ENCODE measurements around the gene FAM83G. TPM values are rescaled to one million over a fixed set of nuclear protein-coding genes. Genes with fewer than 3 reads are reported as not detected.
"Not testable (repeated sequence)": the region's sequence is repeated elsewhere in the genome, so short reads cannot be mapped to it uniquely, and the experiment has no call there.

FAM83G gene
- 4.3 and 6.0 TPM in 2 replicates for total RNA-seq
- polyA plus RNA-seq (2012) = 5.6 TPM

DNA sequence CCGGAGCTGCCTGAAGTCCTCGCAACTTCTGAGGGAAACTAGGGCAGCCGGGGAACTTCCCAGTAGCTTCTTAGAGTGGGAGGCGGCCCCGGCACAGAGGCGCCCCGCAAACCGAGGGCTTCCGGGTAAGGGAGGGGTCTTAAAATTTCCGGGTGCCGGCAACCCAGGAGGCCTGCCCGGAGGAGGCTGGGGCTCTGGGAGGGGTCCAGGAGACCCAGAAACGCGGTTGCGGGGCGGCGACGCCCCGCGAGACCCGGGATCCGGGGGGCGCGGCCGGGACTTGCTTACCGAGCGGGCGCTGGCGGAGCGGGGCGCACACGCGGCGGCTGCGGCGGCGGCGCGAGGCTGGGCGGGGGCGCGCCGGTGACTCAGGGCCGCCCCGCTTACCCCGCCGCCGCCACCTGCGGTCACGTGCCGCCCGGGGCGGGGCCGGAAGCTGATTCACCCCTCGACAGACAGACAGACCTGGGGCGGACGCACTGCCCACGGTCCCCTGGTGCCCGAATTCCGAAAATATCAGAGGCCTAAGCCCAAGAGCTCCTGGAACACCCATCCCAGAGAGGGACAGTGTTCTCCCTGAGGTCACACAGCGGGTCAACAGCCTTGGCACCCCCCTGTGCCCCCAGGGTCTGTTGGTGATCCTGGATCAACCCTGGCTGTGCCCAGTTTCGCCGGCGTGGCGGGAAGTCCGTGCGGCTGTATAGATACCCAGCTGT lies at the start of gene FAM83G:
FAM83G (minus strand) TSS at position 344 of the 716 bp plus-strand sequence. CDS start 723 bp downstream, outside the sequence.
- peak; percentile 64 for DNase-seq (ENCODE audit: low read depth)

- DNase-seq (ENCODE audit: low read depth) = not testable (repeated sequence)
Observed at GRCh38 chr17:19048826-19049225, 44.3 kb upstream of the FAM83G start.

DNA sequence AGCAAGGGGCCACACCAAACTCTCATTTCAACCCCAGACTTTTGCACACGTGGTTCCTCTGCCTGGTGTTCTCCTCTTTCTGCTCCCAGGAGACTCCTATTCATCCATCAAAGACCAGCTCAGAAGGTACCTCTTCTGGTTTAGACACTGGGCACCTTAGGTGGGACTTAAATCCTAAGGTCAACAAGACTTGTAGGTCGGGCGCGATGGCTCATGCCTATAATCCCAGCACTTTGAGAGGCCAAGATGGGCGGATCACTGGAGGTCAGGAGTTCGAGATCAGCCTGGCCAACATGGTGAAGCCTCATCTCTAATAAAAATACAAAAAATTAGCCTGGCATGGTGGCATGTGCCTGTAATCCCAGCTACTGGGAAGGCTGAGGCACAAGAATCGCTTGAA lies 42.9 kb upstream of the FAM83G start:
- DNase-seq (ENCODE audit: low read depth) = not testable (repeated sequence)

- not testable (repeated sequence) for DNase-seq (ENCODE audit: low read depth)
Observed at GRCh38 chr17:19046782-19047375, 42.3 kb upstream of the FAM83G start, which contains the start of gene GRAP. TSS of gene GRAP (minus strand) at chr17:19046957. CDS start at chr17:19046926, 31 bp downstream.

DNA sequence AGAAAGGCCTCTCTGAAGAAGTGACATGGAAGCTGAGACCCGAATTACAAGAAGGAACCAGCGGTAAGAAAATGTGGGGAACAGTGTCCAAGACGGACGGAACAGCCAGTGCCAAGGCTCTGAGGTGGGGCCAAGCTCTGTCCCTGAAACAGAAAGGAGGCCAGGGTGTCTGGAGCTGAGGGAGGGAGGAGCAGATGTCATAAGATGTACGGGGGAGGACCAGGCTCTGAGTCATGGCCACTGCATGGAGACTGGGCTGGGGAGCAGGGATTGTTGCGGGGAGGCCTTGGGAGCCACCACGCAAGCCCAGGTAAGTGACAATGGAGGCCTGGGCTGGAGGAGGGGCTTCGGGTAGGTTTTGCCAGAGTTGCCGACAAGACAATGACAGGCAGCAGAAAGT lies 40.1 kb upstream of the FAM83G start:
- DNase-seq (ENCODE audit: low read depth) = not testable (repeated sequence)

DNA sequence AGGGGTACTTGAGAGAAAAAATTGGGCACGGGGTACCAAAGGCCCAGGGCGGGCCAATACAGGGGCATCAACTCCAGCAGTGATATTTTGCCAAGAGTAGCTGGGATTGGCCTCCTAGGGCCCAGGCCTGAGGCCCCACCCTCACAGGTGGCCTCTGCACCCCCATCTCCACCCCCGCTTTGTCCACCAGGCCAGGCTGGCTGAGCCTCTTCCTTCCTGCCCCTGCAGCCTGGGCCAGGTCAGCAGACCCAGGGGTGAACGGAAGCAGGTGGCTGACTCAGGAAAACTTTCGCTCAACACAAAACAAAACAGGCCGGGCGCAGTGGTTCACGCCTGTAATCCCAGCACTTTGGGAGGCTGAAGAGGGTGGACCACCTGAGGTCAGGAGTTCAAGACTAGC lies 38.5 kb upstream of the FAM83G start:
- DNase-seq (ENCODE audit: low read depth) = not testable (repeated sequence)

GRCh38 chr17:19042369-19042768 lies 37.8 kb upstream of the FAM83G start:
- DNase-seq (ENCODE audit: low read depth) = not testable (repeated sequence)

DNA sequence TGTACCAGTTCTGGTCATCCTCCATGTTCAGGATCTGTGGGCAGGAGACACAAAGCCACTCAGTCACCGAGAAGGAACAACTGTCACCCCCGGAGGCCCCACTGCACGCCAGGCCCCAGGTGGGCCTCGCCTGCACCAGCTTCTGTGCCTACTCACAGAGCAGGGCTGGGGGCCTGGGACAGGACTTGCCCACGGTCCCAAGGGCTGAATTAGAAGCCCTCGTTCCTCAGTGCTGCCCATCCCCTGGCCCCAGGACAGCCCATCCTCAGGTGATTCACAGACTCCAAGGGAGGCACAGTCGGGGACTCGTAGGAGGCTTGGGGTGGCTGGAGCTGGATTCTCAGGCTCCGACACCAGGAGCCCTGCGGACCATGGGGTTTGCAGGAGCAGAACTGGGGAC lies 37.3 kb upstream of the FAM83G start:
- DNase-seq (ENCODE audit: low read depth) = not testable (repeated sequence)

DNA sequence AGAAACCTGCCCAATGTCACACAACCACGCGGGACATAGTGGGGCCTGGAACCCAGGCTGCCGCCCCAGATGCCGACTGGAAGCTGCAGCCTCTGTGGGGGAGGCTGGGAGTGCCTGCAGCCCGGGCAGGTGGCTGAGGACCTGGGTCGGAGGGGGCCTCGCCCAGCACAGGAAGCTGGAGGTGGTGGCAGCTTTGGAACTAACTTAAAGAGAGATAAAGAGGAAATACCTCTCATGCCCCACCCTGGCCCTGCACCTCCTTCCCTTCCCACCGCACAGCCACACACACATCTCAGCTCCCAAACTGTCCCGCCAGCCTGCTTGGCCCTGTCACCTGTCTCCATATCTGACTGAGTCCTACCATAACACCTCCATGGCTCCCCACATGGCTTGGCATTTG lies 35.8 kb upstream of the FAM83G start:
- not testable (repeated sequence) for DNase-seq (ENCODE audit: low read depth)

GRCh38 chr17:19038730-19039129 lies 34.2 kb upstream of the FAM83G start:
- not testable (repeated sequence) for DNase-seq (ENCODE audit: low read depth)

DNA sequence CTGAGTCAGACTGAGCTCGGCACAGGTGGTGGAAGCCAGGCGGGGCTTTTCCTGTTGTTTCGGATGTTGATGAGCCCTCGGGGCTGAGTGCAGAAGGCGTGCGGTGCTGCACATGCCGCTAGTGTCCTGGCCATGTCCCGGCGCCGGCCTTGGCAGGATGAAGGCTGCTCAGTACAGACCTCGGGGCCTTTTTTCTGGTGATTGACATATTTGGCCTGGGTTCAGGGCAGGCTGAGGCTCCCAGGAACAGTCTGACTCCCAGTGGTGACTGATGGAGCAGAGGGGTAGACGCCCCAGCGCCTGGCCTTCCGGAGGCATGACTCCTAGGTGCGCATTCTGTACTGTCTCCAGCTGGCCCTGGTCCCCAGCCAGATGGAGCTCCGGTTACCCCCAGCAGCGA lies 33.4 kb upstream of the FAM83G start:
- not testable (repeated sequence) for DNase-seq (ENCODE audit: low read depth)

DNA sequence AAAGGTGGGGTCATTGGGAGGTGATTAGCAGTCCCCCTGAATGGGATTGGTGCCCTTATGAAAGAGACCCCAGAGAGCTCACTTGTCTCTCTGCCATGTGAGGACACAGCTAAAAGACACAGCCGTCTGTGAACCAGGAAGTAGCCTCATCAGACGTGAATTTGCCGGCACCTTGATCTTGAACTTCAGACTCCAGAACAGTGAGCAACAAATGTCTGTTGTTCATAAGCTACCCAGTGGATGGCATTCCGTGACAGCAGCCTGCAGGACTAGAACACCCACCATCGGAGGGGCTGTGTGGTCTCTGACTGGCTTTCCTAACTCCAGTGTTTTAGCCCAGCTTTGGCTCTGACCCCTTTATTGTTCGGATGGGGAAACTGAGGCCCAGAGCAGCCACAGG lies 33.0 kb upstream of the FAM83G start:
- not testable (repeated sequence) for DNase-seq (ENCODE audit: low read depth)

DNA sequence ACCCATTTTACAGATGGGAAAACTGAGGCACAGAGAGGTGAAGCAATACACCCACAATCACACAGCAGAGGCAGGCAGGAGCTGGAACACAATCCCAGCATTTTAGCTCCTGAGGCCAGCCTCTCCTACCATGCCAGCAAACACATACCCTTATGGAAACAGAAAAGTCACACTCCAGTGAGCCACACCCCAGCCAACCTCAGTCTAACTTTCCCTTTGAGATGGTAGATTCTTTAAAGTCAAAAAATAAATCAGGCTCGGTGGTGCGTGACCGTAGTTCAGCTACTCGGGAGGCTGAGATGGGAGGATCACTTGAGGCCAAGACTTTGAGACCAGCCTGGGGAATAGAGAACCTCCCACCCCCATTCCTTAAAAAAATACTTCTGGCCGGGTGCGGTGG lies 31.6 kb upstream of the FAM83G start:
- DNase-seq (ENCODE audit: low read depth) = not testable (repeated sequence)

DNA sequence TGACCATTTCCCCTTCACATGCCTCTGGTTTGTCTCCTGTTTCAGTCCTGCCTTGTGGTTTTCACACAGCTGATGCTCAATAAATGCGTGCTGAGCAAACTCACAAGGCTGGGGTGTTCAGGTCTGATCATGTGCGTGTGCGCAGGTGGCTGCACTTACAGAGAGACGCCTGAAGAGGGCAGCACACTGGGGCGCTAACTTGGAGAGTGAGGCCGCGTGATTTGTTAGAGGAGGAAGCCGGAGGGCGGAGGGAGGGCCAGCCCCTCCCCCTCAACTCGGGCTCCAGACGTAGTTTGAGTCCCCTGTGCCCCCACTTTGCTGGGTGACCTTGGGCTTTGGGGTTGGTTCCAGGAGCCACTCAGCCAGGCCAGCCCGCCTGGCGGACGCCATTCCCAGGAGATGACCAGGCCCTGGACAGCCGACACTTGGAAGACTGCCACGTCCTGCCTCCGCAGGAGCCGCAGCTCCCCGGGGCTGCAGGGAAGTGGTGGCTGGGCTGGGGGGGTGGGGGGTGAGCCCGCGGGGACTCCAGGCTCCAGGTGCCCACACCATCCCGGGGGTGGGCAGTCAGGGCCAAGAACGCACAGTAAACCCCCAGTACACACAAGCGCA lies 27.9 kb upstream of the FAM83G start:
- not testable (repeated sequence) for DNase-seq (ENCODE audit: low read depth)

DNA sequence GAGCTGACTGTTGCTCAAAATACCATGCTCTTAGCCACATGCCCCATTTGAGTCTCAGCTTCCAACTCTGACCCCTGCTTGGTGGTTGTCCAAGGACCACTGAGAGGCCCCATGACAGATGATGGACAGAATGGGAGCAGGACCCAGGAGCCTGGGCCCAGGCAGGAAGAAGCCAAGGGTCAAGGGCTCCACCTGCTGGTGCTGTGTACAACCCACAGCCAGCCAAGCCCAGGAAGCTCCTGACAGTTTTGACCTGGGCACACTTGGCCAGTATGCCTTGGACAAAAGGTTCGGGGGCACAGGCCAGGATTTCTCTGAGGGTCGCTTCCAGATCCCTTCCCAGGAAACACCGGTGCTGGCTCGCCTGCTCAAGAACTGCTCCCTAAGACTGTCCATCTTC lies 27.2 kb upstream of the FAM83G start:
- not testable (repeated sequence) for DNase-seq (ENCODE audit: low read depth)

DNA sequence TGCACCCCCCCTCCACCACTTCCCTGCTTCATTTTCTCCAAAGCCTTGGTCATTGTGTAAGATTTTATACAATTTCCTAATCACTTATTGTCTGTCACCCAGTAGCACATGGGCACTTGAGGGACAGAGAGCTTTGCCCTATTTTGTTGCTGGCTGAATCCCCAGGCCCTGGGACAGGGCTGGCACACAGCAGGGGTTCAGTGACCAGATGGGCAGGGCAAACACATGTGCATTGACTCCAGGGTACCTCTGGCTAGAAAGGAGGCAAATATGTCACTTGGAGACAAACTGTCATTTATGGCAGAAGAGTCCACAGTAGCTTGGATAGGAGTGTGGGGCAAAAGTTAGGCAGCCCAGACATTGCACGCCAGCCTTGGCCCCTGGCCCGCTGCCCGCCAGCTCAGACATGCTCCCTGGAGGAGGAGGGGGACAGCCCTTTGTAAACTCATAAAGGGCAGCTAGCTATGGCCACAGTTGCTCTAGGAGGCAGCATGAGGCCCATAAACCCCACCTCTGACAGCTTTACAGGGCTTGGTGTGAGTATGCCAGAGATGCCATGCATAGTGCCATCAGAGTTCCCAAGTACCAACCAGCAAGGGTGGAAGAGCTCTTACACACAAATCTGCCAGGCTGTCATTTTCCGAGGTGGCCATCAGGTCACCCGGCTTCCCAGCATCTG lies 26.3 kb upstream of the FAM83G start:
- DNase-seq (ENCODE audit: low read depth) = not testable (repeated sequence)

DNA sequence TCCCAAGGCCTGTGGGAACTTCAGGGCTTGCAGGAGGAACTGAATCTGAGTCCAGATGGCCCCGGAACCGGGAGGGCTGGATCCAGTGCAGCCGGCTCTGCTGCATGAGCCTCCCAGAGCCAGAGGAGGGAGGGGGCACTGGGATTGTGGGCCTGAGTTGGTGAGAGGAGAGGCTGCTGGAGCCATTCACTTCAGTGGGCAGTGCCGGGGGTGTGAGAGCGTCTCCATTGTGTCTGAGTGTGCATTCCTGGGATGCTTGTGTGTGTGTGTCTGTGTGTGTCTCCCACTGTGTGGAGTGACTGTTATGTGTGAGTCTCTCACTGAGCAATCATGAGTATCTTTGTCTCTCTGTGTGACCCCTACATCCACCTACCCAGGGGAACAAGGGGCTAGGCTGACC lies 25.2 kb upstream of the FAM83G start:
- DNase-seq (ENCODE audit: low read depth) = not testable (repeated sequence)

DNA sequence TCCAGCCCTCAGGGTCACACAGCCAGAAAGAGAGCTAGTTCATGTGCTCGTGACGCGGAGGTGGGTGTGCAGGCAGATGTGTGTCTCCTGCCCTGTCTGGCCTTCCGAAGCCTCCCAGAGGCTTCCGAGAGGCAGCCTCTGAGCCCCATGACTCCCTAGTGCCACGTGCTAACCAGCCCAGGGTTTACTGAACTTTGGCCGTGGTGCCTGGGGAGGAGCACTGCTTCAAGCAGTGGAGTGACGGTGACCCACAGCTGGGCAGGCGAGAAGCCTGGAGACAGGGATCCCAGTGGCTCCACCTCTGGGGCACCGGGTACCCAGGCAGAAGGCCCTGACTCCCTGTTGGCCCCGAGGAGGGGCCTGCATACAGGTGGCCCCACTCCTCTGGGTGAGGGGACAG lies 24.1 kb upstream of the FAM83G start:
- DNase-seq (ENCODE audit: low read depth) = not testable (repeated sequence)

GRCh38 chr17:19024101-19025078 lies 19.8 kb upstream of the FAM83G start:
- DNase-seq (ENCODE audit: low read depth) = no peak
